A549 (cell line): ENCODE results near the gene RTN4IP1.

Experiments
- CEBPB ChIP-seq, 2 experiments: fragments of >200 bp in 1 of 2; sonication (Bioruptor Twin) in 1 of 2; formaldehyde crosslinking in 1 of 2; IDR thresholded peaks; 2 replicates each; pipeline ENCODE4 v1.6.1; 2012 to 2016
- HOXA7 ChIP-seq: fragments of 250-450 bp; sonication (Bioruptor Pico); IDR thresholded peaks from 2 replicates; pipeline ENCODE4 v1.5.0; 2020; ENCODE audit warnings: mild to moderate bottlenecking, moderate library complexity

DNA sequence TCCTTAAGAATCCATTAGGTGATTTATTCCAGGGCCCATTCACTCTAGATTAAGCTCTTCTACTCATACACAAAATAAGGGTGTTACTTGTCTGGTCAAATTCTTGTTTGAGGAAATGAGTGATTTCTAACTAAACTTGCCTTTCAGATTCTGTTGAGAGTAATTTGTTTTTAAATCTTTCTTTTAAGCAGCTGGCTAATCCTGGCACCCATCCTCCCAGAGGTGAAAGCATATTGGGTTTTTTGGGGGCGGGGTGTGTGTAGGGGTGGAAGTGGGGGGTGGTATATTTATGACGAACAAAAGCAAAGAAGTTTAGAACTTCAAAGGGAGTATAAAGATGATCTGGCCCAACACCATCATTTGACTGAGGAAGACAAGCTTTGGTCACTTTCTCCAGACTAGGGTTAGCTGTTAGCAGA lies 94.7 kb downstream of the RTN4IP1 start:
- TF ChIP-seq CEBPB (IDR thresholded peaks at IDR 0.05), result no peak
- TF ChIP-seq HOXA7 (CRISPR knock-in tag), result no peak
